ENCODE data around the gene SH2D1A.
"Not testable (repeated sequence)": the region's sequence is repeated elsewhere in the genome, so short reads cannot be mapped to it uniquely, and the experiment has no call there.

SH2D1A gene

DNA sequence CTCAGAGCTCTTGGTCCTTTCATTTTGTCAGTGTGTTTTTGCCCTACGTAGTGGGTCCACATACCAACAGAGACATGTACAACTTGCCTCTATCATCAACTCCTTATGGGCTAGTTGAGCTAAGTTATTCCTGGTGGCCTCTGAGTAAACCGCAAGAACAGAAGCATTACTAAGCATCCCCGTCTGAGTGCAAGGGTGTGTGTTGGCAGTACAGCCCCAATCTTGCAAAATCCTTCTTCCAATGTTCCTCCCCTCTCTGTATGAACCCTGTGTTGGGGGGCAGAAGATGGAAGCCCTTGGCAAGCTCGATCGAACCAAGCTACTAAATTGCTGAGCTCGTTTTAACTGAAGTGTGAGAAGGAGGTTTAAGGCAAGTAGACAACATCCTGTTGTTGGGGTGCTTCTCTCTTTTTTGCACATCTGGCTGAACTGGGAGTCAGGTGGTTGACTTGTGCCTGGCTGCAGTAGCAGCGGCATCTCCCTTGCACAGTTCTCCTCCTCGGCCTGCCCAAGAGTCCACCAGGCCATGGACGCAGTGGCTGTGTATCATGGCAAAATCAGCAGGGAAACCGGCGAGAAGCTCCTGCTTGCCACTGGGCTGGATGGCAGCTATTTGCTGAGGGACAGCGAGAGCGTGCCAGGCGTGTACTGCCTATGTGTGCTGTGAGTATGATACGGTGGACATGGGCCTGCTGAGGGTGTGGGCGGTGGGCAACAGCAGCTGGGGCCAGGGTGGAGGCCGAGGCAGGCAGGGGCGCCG is at the start of gene SH2D1A:
Gene SH2D1A, plus strand, starts transcription at position 447 of the 760 bp plus-strand sequence. Its CDS starts 80 bp downstream, at position 527.
- DNase-seq: no peak

DNA sequence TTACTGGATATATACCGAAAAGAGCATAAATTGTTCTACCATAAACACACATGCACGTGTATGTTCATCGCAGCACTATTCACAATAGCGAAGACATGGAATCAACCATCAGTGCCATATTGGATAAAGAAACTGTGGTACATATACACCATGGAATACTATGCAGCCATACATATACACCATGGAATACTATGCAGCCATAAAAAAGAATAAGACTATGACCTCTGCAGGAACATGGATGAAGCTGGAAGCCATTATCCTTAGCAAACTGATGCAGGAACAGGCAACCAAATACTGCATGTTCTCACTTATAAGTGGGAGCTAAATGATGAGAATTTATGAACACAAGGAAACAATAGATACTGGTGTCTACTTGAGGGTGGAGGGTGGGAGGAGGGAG is 47.0 kb upstream of the SH2D1A start:
- DNase-seq: not testable (repeated sequence)

DNA sequence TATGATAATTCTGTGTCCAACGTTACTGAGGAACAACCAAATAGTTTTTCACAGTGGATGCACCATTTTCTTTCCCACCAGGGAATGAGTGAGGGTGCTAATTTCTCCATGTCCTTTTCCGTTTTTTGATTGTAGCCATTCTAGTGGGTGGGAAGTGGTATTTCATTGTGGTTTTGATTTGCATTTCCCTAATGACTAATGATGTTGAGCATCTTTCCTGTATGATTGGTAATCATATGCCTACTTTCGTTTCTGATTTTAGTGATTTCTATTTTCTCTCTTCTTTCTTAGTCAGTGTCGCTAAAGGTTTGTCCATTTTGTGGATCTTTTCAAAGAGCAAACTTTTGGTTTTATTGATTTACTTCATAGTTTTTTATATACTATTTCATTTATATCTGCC is 46.0 kb upstream of the SH2D1A start:
- no peak for DNase-seq

DNA sequence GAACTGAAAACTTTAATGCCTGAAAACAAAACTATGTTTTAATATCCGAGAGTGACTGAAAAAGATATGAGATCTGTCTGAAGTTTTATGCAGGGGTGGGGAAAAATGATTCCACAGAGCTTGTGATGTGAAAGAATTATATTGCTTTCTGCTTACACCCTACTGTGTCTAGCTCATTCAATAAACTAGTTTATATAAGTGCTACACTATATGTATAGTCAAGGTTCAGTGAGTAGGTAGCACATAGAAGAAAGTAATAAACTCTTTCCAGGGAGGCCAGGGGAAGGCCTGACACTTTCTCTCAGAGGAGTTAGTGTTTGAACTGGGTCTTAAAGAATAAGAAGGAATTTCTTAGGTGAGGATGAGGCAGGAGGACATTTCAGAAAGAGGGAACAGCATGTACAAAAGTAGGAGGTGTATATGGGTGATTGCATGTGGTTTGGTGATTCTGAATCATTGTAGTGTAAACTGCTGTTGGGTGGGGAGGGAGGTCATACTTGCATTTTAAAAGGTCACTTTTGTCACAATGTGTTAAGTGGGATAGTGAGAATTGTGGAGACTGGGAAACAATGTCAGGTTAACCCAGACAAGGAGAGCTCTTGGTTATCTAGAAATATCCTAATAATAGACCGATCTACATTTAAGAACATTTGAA is 39.0 kb upstream of the SH2D1A start:
- DNase-seq: no peak

- no peak for DNase-seq
These were observed 20.6 kb upstream of the SH2D1A start for GRCh38 chrX:124325732-124326131.

DNA sequence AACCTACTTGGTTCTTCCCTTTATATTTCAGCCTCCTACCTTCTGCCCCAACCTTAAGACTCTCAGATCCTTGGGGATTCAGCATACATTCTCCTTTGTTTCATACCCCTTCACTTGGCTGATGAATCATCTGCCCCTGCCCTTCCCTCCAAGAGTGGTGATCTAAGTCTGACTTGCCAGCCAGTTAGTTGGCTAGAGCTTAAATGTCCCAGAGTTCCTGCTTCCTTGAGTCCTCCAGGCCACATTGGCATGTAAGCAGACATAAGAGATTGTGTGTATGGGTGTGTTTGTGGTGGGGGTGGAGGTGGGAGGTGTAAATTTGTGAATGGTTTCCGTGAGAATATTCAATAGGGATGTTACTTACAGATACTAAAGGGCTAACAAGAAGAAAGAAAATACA is 17.6 kb upstream of the SH2D1A start:
- DNase-seq: no peak

DNA sequence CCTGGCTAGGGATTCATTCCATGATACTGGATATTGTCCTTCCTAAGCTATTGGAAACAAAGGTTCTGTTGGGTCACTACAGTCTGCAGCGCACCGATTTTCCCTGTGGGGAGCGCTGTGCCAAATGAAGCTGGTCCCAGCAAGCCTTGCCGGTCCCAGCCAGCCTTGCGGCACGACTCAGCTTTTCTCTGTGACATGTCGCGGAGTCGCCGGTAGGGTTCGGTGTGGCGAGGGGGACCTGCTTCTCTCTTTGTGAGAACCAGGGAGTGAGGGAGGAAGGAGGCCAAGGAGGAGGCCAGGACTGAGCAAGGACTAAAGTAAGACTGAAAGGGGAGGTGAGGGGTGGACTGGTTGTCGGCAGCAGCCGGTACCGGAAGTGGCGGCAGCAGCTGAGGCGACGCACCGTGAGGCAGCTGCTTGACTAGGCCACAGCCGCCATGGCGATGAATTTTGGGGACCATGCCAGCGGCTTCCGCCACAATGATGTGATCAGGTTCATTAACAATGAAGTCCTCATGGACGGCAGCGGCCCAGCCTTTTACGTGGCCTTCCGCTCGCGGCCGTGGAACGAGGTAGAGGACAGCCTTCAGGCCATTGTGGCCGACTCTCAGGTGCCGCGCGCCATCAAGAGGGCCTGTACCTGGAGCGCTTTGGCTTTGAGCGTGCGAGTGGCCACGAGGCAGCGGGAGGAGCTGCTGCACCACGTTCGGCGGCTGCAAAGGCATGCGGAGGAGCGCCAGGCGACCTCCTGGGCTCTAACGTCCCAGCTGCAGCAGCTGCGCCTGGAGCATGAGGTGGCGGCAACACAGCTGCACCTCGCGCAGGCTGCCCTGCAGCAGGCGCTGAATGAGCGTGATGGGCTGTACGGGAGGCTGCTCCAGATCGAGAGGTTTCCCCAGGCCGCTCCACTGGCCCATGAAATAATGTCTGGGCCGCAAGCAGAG is 13.6 kb upstream of the SH2D1A start, which contains the start of gene TEX13D:
Gene TEX13D, plus strand, starts transcription at position 180 of the 944 bp plus-strand sequence. Its CDS starts 258 bp downstream, at position 438.
- DNase-seq: no peak

DNA sequence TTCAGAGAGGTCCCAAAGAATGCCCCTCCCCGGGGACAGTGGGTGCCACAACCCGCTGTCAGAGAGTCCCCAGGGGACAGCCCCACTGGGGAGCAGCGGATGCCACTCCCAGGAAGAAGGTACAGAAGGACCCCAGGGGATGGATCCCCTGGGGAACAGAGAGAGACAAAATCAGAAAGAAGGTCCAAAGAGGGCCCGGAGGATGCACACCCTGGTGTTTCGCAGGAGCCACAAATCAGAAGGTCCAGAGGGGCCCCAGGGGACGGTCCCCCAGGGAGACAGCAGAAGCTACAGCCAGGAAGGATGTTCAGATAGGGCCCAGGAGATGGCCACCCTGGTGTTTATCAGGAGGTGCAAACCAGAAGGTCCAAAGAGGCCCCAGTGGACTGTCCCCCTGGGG is 12.5 kb upstream of the SH2D1A start:
- no peak for DNase-seq

DNA sequence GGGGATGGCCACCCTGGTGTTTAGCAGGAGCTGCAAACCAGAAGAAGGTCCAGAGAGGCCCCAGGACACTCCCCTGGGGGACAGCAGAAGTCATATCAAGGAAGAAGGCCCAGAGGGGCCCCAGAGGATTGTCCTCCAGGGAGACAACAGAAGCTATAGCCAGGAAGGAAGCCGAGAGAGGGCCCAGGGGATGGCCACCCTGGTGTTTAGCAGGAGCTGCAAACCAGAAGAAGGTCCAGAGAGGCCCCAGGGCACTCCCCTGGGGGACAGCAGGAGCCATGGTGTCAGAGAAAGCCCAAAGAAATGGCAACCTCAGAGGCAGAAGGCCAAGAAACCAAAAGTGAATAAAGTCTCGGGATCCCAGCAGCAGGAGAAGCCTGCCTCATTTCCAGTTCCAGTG is 11.8 kb upstream of the SH2D1A start:
- not testable (repeated sequence) for DNase-seq

DNA sequence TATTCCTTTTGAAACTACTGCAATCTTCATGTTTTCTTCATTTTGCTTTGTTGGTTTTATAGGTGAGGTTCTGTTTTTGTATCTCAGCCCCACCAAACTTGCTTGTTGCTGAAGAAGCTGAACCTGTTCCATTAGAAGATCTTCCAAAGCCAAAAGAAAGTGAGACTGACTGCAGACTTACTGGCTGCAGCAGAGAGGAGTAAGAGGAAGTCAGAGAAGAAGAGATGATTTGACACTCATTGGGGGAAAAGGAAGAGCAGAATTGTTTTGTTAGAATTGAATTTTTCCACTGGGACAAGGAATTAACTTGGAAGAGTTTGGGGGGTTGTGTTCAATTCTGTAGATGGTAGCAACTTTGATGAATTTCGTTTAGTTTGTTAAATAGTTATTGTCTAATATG is 10.8 kb upstream of the SH2D1A start:
- DNase-seq: no peak

GRCh38 chrX:124337916-124338315 is 8.4 kb upstream of the SH2D1A start:
- no peak for DNase-seq

DNA sequence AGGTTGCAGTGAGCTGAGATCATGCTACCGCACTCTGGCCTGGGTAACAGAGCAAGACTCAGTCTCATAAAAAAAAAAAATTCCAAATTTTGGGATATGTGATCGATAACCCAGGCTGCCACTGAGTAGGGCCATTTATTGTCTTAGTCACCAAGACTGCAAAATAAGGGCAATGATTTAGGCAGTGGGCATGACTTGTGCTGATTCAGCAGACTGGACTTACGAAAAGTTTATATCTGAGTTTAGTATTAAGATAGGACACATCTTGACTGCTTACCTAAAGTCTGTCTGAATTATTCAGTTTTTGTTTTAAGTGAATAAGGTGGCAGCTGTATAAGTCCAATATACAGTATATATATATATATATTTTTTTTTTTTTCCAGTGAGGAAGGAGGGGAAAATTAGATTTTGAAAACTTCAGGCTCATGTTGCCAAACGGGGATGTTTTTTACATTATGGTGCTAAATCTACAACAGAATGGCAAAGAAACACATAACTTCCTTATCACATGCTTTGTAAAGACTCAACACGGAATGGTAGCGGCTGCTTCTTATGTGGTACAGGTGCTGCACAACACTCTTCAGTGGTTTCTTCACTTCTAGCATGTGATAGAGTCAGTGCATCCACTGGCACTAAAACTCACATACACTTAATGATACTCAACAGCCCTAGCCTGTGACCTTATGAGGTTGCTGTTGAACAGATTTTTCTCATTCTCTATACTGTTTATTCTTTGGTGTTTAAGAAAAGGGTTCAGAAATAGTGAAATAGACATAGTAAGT is 7.4 kb upstream of the SH2D1A start:
- no peak for DNase-seq

DNA sequence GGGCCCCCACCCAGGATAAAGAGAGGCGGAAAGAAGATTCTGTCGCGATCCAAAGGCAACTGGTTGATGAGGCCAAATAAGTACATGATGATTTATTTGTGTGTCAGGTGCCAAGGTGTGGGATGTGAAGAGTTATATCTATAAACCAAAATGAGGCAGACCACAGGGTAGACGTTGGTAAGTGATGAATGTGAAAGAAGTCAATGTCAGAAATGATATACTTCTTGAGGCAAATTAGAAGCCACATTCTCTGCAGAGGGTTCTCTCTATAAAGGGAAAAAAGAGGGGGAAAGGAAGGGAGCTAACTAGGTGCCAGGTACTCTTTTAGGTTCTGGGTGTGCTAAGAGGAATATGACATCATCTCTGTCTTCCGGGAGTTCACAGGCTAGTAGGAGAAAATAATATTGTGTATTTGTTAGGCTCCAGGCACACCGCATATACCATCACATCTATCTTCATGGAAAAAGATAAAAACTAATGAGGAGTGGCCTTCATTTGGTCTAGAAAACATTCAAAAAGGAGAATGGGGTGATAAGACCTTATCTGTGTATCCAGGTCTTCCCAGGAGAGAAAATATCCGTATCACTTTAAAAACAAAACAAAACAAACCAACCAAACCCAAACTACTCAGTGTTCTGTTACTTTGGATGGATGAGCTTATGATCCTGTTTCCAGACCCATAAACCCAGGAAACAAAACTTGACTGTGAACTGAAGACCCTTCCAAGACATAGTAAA is 4.8 kb upstream of the SH2D1A start:
- no peak for DNase-seq

DNA sequence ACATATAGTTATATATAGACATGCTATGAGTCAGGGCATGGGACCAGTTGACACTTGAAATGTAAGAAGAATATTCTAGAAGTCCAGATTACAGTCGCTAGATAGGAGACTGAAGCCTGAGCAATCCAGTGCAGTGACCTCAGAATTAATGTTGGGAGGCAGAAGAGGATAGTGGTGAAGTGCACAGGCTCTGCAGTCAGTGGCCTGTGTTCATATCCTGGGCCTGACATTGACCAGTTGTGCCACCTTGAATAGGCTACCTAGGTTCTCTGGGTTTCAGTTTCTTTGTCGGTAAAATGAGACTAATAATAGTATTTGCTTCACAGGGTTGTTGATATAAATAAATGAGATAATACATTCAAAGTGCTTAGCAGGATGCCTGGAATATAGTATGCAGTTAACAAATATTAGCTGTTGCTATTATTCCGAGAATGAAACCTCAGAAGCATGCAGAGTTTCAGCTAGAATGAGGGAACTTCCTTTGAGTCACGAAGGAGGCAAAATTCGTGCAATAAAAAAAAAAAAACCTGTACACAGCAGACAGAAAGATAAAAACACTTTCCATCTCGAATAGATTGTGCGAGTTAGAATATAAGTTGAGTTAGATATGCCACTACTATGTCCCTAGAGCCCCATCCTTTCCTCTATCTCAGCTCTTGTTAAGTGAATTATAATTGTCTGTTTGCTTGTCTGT is 4.0 kb upstream of the SH2D1A start:
- no peak for DNase-seq

- DNase-seq: no peak
These were observed 3.3 kb upstream of the SH2D1A start for GRCh38 chrX:124343016-124343415.

DNA sequence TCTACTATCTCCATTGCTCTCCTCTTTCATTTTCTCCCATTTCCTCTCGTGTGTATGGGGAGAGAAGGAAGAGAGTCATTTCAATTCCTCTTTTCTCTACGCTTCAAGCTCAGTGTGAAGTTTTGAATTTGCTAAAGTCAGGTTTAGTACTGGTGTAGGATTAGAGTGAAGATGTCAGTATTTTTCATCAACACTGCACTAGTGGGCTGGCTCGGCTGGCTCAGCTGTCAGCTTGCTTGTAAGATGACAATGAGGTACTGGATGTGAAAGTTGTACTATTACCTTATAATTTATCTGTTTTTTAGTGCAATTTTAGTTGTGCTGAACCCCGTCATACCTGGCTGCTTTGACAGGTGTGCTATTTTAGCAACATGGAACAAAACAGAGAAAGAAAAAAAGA is 2.1 kb upstream of the SH2D1A start:
- DNase-seq: no peak

- no peak for DNase-seq
These were observed 496 bp downstream of the SH2D1A start for GRCh38 chrX:124346877-124347241.

GRCh38 chrX:124347242-124347641 is 879 bp downstream of the SH2D1A start:
- DNase-seq: no peak

DNA sequence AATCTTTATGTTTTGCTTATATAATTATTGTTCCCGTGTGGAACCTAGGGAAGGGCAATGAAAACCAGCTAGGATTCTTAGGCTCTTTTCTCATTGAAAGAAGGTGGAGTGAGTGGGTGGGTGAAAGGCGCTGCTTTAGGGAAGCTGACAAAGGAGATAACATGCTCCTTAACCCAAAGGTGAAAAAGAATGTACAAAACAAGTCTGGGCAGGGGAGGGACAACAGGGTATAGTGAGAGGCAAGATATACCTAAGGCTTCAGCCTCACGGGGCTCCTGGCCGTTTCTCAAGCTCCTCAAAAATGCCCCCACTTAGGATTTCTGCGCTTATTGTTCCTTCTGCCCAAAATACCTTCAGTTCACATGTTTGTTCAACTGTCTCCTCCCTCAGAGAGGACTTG is 1.8 kb downstream of the SH2D1A start:
- DNase-seq: no peak

- no peak for DNase-seq
These were observed 2.6 kb downstream of the SH2D1A start for GRCh38 chrX:124348885-124349453.

DNA sequence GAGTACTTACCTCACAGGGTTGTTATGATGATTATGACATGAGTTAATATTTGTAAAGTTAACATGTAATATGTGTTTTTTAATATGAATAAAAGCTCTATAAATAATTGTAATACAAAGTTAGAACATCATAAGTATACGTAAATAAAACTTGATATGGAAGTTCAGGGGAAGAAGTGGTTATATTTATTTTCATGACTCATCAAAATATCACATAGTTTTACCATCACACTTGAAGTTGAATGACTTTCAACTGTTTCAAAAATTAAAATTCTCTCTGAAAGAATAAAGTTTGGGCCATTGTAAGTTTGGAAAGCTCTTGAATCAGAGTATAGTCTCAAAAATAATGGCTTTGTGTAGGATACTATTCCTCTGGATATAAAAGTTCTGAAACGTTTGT is 8.3 kb downstream of the SH2D1A start:
- no peak for DNase-seq
